Liver (tissue), 9 donors: ENCODE data around the gene SLC27A6. TPM values are rescaled to one million over a fixed set of nuclear protein-coding genes. Genes with fewer than 3 reads are reported as not detected.

ENCODE experiments used
- DNase-seq: peaks from one replicate; pipeline ENCODE4 v3.0.0-alpha.2; 2017; ENCODE audit warnings: low spot score
- H3K27ac ChIP-seq, 2 donors: one replicate each; pipeline ENCODE4 v1.7.0; 2013; ENCODE audit warnings: inconsistent platforms in 2 of 2, low read length in 2 of 2, control low read depth in 1 of 2, low read depth in 1 of 2, mild to moderate bottlenecking in 1 of 2
- H3K27me3 ChIP-seq, 4 donors: one replicate each; pipeline versions ENCODE4 v1.6.1 to v1.7.0; 2013; ENCODE audit warnings: low read length in 3 of 4, inconsistent platforms in 1 of 4, mild to moderate bottlenecking in 1 of 4, moderate library complexity in 1 of 4; ENCODE audit not compliant: control insufficient read depth in 4 of 4, insufficient read depth in 4 of 4
- H3K36me3 ChIP-seq, 4 donors: one replicate each; pipeline versions ENCODE4 v1.6.1 to v1.7.0; 2013; ENCODE audit warnings: low read length in 3 of 4, mild to moderate bottlenecking in 3 of 4, low read depth in 1 of 4, moderate library complexity in 1 of 4; ENCODE audit not compliant: control insufficient read depth in 4 of 4, insufficient read depth in 3 of 4
- H3K4me1 ChIP-seq, 4 donors: one replicate each; pipeline versions ENCODE4 v1.6.1 to v1.7.0; 2013; ENCODE audit warnings: low read length in 3 of 4, mild to moderate bottlenecking in 3 of 4, moderate library complexity in 1 of 4; ENCODE audit not compliant: control insufficient read depth in 4 of 4, insufficient read depth in 4 of 4
- H3K4me3 ChIP-seq, 3 donors: one replicate each; pipeline versions ENCODE4 v1.6.1 to v1.7.0; 2013; ENCODE audit warnings: low read length in 3 of 3, control low read depth in 1 of 3, low read depth in 1 of 3, mild to moderate bottlenecking in 1 of 3
- H3K9ac ChIP-seq, 2 donors: one replicate each; pipeline ENCODE4 v1.7.0; 2013; ENCODE audit warnings: low read length in 2 of 2, mild to moderate bottlenecking in 2 of 2, moderate library complexity in 2 of 2, control low read depth in 1 of 2, low read depth in 1 of 2
- H3K9me3 ChIP-seq, 4 donors: one replicate each; pipeline versions ENCODE4 v1.6.1 to v1.7.0; 2013; ENCODE audit warnings: low read length in 3 of 4; ENCODE audit not compliant: control insufficient read depth in 4 of 4
- ATF3 ChIP-seq: IDR thresholded peaks from 2 replicates; pipeline ENCODE4 v1.6.1; 2016; ENCODE audit warnings: antibody characterized with exemption
- CTCF ChIP-seq: fragments of 150-350 bp; IDR thresholded peaks from 2 replicates; pipeline ENCODE4 v1.5.1; 2017; ENCODE audit warnings: improper control_type of control experiment, low read depth, low read length; ENCODE audit not compliant: missing input control
- FOXA1 ChIP-seq: IDR thresholded peaks from 2 replicates; pipeline ENCODE4 v1.6.1; 2016; ENCODE audit warnings: antibody characterized with exemption
- FOXA2 ChIP-seq: IDR thresholded peaks from 2 replicates; pipeline ENCODE4 v1.6.1; 2016; ENCODE audit warnings: antibody characterized with exemption
- GABPA ChIP-seq, 2 donors: IDR thresholded peaks in 1 of 2; conservative IDR thresholded peaks in 1 of 2; 2 replicates each; pipeline ENCODE4 v1.6.1; 2016; ENCODE audit warnings: antibody characterized with exemption in 2 of 2, mild to moderate bottlenecking in 1 of 2, moderate library complexity in 1 of 2
- HNF4A ChIP-seq, 2 donors: conservative IDR thresholded peaks; 2 replicates each; pipeline ENCODE4 v1.6.1; 2016; ENCODE audit warnings: antibody characterized with exemption in 2 of 2, mild to moderate bottlenecking in 2 of 2
- JUND ChIP-seq, 2 donors: IDR thresholded peaks; 2 replicates each; pipeline ENCODE4 v1.6.1; 2016; ENCODE audit warnings: antibody characterized with exemption in 2 of 2
- MAX ChIP-seq: IDR thresholded peaks from 2 replicates; pipeline ENCODE4 v1.6.1; 2016; ENCODE audit warnings: antibody characterized with exemption
- RAD21 ChIP-seq, 2 donors: IDR thresholded peaks; 2 replicates each; pipeline ENCODE4 v1.6.1; 2016; ENCODE audit warnings: antibody characterized with exemption in 2 of 2, mild to moderate bottlenecking in 2 of 2
- REST ChIP-seq: IDR thresholded peaks from 2 replicates; pipeline ENCODE4 v1.6.1; 2016; ENCODE audit warnings: antibody characterized with exemption, mild to moderate bottlenecking
- TAF1 ChIP-seq: conservative IDR thresholded peaks from 2 replicates; pipeline ENCODE4 v1.6.1; 2016; ENCODE audit warnings: antibody characterized with exemption, mild to moderate bottlenecking
- ZBTB33 ChIP-seq: IDR thresholded peaks from 2 replicates; pipeline ENCODE4 v1.6.1; 2016; ENCODE audit warnings: antibody characterized with exemption
- WGBS: extraction: QIAGEN DNeasy Blood & Tissue Kit; methylation state at CpG from one replicate; pipeline ENCODE4 v1.1.7; 2013; 5-methylcytosine and 5-hydroxymethylcytosine counted together
- polyA plus RNA-seq, 2 donors: library from polyadenylated mRNA; stranded (reverse) in 1 of 2; unstranded in 1 of 2; fragments of 200-250 nt in 1 of 2; fragments of >200 nt in 1 of 2; fragmentation: Nextera tagmentation in 1 of 2; extraction: Ambion mirVana in 1 of 2; gene quantifications; one replicate each; pipeline versions ENCODE4 v1.2.1 to v1.2.3, GENCODE V29; 2013 to 2015
- total RNA-seq, 2 donors: library from RNA; depleted of rRNA; stranded (reverse); fragments of >200 nt; gene quantifications; one replicate each; pipeline ENCODE4 v1.2.3, GENCODE V29; 2014
- donor health status: healthy.
- donor health status: healthy.
- donor health status: healthy.
- donor health status: healthy.
- donor health status: healthy.

SLC27A6 gene
- total and polyA plus RNA-seq, 4 donors: 0.05 TPM; not detected in 3

- no peak for TF ChIP-seq CTCF
- TF ChIP-seq TAF1: no peak
- no peak for TF ChIP-seq JUND (IDR thresholded peaks at IDR 0.05)
- TF ChIP-seq FOXA2: no peak
Measured at GRCh38 chr5:129003232-129003631, 37.9 kb downstream of the SLC27A6 start (continued).

GRCh38 chr5:129014185-129014584 is 48.9 kb downstream of the SLC27A6 start:
- Histone ChIP-seq H3K9ac (no peak overlapping the region), H3K27ac (no peak overlapping the region), H3K4me1 (no peaks in the 10 kb centered on the region), H3K9me3 (no peaks in the 10 kb centered on the region), H3K36me3 (no peaks in the 10 kb centered on the region), H3K4me3 (no peak overlapping the region), H3K27me3 (peaks cover 0 to 2% (median 0%) of the 10 kb centered on the region in 4 donors)
- WGBS: 76% methylated on average over 4 of the region's 4 CpGs
- TF ChIP-seq RAD21 (IDR thresholded peaks at IDR 0.05) (no peak), REST (no peak), GABPA (IDR thresholded peaks at IDR 0.05 in 1 of 2, conservative IDR thresholded peaks at IDR 0.05 in 1 of 2) (no peak), MAX (no peak), ATF3 (no peak), ZBTB33 (no peak), TAF1 (no peak), FOXA1 (no peak), CTCF (no peak), HNF4A (conservative IDR thresholded peaks at IDR 0.05) (no peak)
- DNase-seq: no peak
